Activated T-helper 9 cell treated with anti-CD3 and anti-CD28 coated beads, Interleukin-2, amount 50 U/mL, for 16 hours (primary cell): ENCODE results near the gene KIRREL3.
"Not testable (repeated sequence)": the region's sequence is repeated elsewhere in the genome, so short reads cannot be mapped to it uniquely, and the experiment has no call there.

ENCODE experiments used
- DNase-seq: peaks from one replicate; pipeline ENCODE4 v3.0.0-alpha.2; 2020; ENCODE audit warnings: low read depth

Gene KIRREL3

DNA sequence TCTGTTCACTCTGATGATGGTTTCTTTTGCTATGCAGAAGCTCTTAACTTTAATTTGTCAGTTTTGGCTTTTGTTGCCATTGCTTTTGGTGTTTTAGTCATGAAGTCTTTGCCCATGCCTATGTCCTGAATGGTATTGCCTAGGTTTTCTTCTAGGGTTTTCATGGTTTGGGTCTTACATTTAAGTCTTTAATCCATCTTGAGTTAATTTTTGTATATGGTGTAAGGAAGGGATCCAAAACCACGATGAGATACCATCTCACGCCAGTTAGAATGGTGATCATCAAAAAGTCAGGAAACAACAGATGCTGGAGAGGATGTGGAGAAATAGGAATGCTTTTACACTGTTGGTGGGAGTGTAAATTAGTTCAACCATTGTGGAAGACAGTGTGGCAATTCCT, 48.0 kb downstream of the KIRREL3 start:
- not testable (repeated sequence) for DNase-seq

DNA sequence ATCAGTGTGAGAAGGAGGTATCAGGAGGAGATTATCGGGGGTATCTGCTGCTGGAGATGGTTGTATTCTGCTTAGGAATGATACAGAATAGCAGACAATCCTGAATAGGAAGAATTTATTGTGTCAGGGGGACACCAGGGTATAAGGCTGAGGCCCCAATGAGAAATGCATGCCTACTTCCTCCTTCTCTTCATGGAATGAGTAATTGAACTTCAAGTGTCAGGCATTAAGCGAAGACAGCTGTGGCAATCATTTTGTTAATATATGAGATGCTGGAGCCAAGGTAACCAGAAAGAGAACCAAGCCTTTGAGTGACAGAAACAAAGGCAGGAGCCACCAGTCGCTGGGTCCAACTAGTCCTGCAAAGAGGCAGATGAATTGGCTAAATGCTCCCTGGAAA, 49.1 kb downstream of the KIRREL3 start:
- no peak for DNase-seq

DNA sequence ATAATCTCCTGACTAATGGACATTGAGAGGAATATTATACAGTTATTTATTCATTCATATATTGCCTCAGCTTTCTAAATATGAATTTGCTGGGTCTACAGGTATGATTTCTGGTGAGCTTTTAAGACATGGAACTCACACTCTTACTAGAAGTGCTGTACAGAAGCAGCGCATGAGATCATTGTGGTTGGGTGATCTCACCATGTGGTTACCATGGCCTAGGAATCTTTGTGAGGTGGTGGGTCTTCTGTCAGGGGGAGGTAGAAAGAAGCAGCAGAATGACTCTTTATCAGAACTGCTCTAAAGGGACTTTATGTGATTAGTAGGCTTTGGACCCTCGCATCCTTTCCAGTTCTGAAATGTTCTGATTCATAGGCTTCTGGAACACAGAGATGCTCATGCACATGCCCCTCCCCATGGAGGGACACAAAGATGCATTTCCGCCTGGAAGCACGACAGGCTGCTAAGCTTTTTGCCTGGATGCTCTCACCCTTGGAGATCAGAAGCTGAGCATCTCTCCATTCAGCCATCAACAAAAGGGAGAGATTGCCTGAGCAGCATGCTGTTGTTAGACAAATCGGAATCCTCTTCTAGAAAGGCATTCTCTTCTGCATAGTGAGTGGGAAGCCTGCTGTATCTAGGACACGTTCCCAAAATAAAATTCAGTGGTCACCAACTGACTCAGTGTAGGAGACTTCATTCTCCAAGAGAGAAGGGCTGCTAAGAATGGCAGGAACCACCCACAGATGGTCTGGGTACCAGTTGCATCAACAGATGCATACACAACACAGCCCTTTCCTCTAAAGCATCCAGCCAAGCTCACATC, 51.3 kb downstream of the KIRREL3 start:
- no peak for DNase-seq

DNA sequence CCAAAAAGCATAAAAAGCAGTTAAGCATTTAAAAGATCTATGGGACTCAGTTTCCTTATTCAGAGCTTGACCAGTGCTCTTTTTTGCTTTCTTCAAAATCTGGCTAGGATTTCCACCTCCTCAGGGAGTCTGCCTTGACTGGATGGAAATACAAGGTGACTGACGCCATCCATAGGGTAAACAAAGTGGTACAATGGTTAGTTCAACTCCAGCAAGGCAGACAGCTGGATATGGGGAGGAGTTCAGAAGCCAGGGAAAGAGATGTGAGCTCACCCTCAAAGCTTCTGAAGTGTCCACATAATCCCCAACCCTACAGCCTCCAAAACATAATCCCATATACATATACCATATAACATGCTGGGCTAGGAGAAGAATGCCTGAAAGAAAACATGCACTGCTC, 52.0 kb downstream of the KIRREL3 start:
- DNase-seq: no peak

DNA sequence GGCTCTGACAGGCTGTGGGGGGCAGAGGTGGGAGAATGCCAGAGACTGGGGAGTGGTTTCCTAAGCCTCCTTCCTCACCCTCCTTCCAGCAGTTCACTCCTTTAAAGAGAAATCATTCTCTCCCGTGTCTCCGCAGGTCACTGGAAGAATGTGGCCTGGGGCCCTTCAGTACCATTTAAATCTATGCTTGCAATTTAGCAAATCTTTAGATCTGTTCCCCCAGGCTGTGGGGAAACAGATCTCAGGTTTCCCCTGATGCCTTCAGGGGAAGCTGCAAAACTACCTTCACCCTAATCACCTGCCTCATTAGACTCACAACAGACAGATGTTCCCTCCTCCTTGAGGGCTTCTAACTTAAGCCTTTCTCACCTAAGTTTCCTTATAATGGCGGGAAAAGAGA, 55.3 kb downstream of the KIRREL3 start:
- DNase-seq: no peak

DNA sequence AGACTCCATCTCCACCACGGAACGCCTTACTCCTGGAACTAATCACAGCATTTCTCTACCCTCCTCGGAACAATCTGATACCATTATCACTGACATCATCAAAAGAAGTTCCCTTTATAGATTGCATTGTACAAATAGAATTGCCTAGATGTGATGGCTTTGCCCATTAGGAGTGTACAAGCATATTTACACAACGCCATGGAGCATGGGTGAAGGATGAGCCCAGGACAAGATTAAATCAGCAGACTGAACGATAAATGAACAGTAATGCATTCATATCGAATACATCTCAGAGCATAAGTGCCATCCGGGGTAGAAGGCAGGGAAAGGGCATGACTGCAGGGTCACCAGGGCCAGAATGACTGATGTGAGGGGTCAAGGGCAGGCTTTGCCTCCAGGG, 57.3 kb downstream of the KIRREL3 start:
- DNase-seq: no peak

DNA sequence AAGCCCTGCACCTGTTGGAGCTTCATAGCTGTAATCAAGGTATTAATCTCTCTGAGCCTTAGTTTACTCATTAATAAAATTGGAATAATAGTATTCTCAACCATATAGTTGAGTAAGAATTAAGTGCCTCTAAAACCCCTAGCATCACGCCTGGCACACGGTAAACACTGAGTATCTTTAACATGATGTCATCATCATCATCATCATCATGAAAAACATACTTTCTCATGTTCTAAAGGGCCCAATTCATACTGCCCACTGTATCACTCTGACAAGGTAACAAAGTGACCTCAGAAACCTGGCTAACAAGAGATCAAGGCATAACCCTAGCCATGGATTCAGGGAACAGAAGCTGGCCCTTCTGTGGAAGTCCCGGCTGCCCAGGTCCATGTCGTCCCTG, 58.4 kb downstream of the KIRREL3 start:
- DNase-seq: no peak

DNA sequence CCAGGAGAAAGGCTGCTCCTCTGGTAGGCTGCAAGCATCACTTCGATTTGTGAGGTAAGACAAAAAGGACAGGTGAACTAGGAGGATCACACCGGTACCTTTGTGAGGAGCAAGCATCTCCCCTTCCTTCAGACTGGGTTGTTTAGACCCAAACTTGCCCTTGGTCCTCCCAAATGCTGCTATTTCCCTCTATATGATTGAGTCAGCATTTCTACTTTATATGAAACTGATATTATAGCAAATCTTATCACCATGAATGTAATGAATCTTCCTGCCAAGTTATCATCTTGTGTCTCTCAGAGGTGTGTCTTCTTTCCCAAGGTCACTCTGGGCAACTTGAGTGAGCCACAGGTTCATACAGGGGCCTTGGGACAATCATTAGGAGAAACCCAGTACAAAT, 61.0 kb downstream of the KIRREL3 start:
- no peak for DNase-seq

DNA sequence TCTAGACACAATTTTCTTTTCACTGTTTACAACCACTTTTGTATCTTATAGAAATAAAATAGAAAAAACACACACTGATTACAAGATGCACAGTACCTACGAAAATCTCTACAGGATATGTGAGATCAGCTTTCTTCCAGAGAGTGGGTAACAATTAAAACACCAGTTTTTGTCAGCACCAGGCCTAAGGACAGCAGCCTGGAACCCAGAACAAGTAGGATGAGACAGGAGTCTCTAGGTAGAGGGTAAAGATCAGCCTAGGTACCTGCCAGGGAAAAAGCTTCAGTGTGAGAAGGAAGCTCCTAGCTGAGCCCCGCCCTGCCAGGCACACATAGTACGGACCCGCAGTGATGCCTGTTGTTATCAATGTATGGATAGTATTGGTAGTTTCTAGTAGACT, 61.9 kb downstream of the KIRREL3 start:
- no peak for DNase-seq

DNA sequence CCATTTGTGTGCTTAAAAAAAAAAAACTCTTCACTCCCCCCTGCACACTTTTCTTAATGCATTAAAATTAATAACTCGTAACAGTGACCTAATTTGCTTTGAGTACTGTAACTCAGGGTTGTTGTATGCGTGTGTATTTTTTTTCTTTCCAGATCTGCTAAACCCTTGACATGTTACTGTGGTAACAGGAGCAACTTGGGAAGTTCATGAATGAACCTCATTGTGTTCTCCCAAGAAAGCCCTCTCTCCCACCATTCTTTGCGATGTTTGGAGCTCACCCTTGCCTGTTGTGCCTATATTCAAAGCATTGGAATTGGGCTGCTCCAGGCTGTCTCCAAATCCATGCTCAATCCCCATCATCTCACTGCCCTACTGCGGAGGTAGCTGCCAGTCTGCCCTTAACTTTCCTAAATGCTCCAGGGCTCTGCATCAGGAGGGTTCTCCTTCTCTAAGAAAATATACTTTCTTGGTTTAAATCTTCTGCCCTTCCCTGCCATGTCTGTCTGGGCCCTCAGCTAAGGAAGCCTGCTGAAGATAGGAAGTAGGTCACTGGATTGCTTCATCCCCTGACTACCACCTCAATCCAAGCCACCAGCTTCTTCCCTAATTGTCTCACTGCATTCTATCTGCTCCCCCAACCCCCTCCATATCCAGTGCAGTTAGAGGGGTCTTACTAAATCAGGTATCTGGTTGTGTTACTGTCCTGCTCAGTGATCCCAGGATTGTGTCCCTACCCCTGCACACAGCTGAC, 70.3 kb downstream of the KIRREL3 start:
- no peak for DNase-seq

DNA sequence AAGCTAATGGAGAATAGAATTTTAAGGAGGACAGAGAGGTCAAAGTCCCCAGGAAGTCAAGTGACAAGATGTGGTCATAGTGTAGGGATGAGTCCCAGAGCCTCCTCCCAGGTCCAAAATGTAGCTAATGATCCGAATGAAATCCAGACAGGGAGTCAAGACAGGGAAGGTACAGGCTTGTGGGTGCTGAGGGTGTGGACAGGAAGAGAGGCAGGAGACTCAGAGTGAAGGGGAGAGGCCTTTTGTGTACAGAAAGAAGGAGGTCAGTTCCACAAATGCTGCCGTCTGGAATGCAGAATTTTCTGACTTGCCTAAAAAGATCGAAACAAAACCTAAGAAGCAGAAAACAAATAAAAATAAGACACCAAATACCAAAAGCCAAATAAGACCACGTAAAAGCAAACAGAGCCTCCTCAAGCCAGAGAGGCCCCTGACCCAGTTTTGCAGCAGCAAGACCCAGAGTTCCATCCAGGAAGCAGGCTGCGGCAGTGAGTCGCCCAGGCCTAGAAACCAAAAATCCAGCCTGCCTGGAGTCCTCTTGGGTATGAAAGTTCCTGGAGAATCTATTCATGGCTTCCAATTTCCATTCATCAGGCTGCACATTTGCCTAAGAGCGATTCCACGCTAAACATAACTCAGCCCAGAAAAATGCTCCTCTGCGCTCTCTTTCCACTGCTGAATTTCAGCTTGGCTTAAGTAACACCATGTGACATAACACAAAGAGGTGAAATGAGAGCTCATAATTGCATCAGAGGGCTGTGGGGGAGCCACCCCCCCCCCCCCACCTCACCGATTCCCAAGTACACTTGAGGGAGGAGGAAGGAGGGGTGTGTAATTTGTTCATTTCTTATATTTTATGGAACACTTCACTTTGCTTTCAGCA, 71.2 kb downstream of the KIRREL3 start:
- no peak for DNase-seq

DNA sequence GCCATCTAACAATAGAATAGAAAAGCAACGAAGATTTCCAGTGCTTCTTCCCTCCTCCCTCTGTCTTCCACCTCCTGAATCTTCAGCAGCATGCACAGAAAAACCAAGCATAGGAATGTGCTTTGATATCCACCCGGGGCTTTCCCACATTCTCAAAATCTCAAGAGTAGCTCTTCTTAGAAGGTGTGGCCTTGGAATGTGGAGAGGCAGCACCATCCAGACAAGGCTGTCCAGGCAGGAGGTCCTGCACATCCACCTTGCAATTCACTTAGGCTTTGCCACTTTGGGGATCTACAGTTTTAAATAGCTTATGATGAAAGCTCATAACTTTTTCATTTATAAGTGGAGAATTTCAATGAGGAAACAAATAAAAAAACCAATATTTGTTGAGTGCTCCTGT, 72.9 kb downstream of the KIRREL3 start:
- no peak for DNase-seq

DNA sequence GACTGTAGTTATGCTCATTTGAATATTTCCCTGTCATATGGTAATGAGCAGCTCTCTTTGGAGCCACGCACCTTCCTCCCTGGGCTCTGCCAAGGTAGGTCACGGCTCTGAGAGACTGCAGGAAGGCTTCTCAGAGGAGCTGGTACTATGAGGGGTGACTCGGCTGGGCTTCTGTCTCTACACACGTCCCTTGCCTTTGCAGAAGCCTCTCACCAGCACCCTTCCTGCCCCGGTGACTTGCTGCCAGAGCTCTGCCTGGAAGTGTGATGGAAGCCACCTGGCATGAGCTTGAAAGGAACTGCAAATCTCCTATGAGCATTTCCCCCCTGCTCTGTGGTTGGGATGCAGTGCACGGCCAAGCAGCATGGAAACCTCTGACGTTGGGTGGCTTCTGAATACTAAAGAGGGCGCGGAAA, 74.2 kb downstream of the KIRREL3 start:
- no peak for DNase-seq

DNA sequence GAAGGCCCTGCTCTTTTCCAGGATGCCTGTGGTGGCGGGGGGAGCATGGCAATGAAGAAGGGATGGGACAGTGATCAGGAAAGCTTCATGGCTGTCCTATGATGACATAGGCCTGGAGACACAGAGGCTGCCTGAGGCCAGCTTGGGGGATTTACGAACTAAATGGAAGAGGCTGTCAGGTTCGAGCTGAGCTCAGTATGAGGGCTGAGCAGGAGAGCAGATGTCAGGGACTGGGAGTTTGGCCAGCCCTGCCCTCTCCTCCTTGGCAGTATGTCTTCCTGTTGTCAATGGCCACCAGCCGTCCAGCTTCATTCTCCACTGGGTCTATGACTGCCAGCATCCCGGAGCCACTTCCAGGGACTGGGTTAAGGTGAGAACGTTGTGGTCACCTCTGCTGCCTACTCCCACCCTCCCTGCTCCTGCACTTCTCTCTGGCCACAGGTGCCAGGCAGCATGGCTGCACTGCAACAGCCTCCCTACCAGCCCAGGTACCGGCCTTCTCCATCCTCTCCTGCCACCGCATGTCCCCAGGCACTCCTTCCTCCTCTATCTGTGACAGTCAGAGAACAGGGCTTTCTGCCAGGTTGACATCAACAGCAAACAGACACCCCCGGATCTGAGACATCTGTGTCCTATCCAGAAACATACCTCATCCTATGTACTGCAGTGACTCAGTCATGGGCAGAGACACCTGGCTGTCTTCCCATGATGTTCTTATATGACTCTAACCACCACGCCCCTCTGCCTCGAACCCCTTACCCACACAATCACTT, 75.1 kb downstream of the KIRREL3 start:
- no peak for DNase-seq

DNA sequence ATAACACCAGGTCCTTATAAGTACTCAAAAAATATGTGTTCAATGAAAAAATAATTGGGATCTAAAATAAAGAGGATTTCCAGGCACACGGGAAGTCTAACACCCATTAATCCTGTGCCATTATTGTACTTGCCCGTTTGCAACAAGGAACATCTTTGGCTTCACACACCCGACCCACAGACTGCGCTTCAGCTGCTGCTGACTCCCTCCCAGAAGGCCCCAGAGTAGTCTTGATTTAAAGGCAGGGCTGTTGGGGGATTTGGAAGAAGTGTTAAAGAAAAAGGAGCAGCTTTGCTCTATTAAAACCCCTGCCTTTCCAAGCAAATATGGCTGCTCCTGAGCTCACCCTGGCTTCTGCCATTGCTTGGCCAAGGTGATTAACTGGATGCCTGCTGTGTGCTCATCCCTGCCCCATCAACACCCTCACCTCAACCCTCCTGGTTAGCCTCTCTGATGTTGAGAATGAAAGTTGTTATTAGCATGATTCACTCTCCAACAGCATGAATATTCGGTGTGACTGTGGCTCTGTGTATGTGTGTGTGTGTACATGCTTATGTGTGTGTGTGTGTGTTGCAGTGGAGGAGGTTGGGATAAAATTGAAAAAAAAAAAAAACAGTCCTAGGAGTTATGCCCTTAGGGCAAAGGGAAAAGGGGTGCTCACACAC, 76.1 kb downstream of the KIRREL3 start:
- DNase-seq: no peak

DNA sequence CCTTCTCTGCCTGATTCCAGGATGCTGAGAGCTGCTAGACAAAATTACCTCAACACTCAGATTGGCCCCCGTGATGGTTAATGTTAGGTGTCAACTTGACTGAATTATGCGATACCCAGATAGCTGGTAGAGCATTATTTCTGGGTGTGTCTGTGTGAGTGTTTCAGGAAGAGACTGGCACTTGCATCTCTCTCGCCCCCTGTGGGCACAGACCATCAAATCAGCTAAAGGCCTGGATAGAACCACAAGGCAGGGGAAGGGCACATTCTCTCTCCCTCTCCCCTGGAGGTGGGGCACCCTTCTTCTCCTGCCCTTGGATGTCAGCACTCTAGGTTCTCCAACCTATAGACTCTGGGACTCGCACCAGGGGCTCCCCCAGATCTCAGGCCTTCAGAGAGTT, 79.7 kb downstream of the KIRREL3 start:
- DNase-seq: no peak

DNA sequence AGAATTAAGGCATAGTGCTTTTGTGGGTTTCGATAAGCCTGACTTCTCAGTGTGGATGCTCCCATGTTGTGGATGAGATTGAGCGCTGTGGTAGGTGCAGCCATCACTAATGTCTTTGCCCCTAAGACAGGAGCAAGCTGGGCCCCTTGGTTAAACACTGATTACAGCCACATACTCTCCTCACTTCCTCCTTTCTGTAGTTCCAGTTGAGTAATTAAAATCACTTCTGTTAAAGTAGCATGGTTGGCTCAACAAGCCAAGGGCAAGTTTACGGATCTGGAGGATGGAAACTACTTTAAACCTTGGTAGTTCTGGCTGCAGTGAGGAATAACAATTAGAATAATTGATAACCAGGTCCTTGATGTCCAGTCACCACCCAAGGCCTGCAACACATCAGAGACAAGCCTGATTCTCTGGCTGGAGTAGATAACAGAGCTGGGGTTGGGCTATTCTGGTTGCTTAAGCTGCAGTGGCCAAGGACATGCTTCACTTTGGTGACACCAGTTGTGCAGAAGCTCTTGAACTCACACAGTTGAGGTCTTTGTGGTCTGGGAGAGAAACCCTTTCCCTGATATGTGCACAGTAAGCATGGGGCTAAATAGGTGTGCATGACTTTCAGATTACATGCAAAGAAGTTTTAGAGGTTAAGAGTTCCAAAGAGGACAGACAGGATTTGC, 81.3 kb downstream of the KIRREL3 start:
- DNase-seq: no peak

DNA sequence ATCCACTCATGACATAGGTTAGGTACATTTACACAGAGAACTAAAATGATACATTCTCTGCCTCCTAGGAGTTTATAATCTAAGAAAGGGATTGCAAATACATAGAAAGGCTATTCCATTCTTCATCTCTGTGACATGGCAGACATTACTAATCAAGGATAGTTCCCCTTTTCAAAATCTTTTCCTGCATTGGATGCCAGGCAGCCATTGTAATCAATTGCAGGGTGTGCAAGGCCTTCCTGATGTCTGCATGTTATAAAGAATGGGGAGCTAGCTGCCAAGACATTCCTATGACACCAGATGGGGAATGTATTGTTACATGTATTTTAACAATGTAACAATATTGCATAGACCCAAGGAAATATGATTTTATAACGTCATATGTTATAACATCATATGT, 82.0 kb downstream of the KIRREL3 start:
- DNase-seq: no peak

DNA sequence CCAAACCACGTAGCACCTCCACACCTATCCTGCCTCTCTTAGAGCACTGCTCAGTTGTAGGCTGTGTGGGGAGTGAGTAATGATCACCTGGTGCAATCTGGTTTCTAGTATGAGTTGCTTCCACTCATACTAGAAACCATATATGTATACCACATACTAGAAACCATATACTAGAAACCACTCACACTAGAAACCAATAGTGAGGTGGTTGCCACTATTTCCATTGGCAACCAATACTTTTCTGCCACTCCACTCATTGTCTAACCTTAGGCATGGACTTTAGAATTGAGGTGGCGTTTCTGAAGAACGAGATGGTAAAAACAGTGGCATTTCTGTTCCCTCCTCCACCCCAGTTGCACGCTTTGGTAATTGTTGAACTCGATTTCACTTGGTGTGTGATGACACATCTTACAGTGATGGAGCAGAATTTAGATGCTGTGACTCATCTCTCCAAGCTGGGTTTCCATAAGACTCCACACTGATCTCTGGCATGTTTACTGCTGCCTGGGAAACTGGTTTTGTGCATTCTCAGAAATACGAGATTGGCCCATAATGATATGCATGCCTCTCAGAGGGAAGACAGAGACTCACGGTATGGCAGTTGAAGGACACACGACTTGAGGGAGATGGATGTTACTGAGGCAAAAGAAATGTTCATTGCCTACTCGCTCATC, 82.9 kb downstream of the KIRREL3 start:
- no peak for DNase-seq

DNA sequence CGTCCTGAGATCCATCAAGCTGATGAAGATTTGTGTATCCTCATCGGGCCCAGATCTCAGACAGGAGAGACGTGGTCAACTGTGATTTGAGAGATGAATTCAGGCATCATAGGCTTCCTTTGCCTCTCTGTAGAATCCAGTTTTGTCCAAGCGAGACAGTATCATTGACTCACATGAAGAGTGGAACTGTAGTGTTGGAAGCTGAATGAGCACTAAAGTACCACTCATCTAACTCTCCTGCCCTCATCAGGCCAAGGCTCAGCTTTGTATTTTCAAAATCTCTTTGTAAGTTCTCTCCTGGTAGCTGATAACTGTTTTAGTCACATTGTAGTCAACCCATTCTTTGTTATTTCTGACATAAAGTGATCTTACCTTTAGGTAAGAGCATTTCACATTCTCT, 85.1 kb downstream of the KIRREL3 start:
- no peak for DNase-seq
